KMS-11 (cell line): ENCODE results near the gene DCAF12.

Experiments
- H2AFZ ChIP-seq: fragments of 200-600 bp; sonication (generic); 2 replicates; pipeline ENCODE4 v1.6.1; 2016; ENCODE audit warnings: antibody characterized with exemption, mixed run types, low read depth
- H3K27ac ChIP-seq: fragments of 200-600 bp; sonication (generic); 2 replicates; pipeline ENCODE4 v1.6.1; 2016; ENCODE audit warnings: mild to moderate bottlenecking, mixed run types
- H3K27me3 ChIP-seq: fragments of 200-600 bp; sonication (generic); 2 replicates; pipeline ENCODE4 v1.6.1; 2017; ENCODE audit warnings: mild to moderate bottlenecking, low read depth, mixed run types, moderate library complexity; ENCODE audit not compliant: insufficient read depth
- H3K36me3 ChIP-seq: fragments of 200-600 bp; sonication (generic); 2 replicates; pipeline ENCODE4 v1.6.1; 2017; ENCODE audit warnings: mild to moderate bottlenecking, mixed run types; ENCODE audit not compliant: insufficient read depth
- H3K4me1 ChIP-seq: fragments of 200-600 bp; sonication (generic); 2 replicates; pipeline ENCODE4 v1.6.1; 2016; ENCODE audit warnings: mild to moderate bottlenecking, low read depth, mixed run types; ENCODE audit not compliant: poor library complexity, severe bottlenecking
- H3K4me2 ChIP-seq: fragments of 200-600 bp; sonication (generic); 2 replicates; pipeline ENCODE4 v1.7.0; 2016; ENCODE audit warnings: mild to moderate bottlenecking, mixed run types
- H3K4me3 ChIP-seq: fragments of 200-600 bp; sonication (generic); IDR thresholded peaks from 2 replicates; pipeline ENCODE4 v1.6.1; 2017; ENCODE audit warnings: low read depth, low read length, mixed read lengths; ENCODE audit not compliant: insufficient read depth
- H3K79me2 ChIP-seq: fragments of 200-600 bp; sonication (generic); 2 replicates; pipeline ENCODE4 v1.6.1; 2016; ENCODE audit warnings: low read depth, mixed run types; ENCODE audit not compliant: insufficient read depth
- H3K9ac ChIP-seq: fragments of 200-600 bp; sonication (generic); 2 replicates; pipeline ENCODE4 v1.6.1; 2016; ENCODE audit warnings: mild to moderate bottlenecking, mixed run types
- H4K20me1 ChIP-seq: fragments of 200-600 bp; sonication (generic); 2 replicates; pipeline ENCODE4 v1.6.1; 2016; ENCODE audit warnings: mild to moderate bottlenecking, mixed run types; ENCODE audit not compliant: insufficient read depth
- TF ChIP-seq, protein P1 (sequence below): fragments of 200-600 bp; sonication (generic); conservative IDR thresholded peaks from 2 replicates; pipeline ENCODE4 v1.6.1; 2017; ENCODE audit warnings: low read depth, mild to moderate bottlenecking, antibody characterized with exemption, low read length, moderate library complexity, mixed read lengths

Gene DCAF12

DNA sequence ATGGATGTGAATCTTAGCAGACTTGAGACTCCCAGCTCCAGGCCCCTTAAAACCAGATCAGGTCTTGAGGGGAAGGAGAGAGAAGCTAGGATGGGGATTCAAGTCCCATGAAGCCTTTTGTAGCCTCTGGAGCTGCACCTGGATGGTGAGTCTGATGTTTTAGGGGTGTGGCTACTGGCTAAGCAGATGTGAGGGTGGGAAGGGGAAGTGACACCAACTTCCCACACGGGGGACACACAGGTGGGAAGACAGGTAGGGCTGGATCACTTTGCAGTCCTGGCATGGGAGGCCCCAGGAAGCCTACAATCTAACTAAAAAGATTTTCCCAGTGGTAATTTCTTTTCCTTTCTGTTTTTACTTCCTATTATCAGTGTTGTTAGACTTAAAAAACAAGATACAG lies 39.1 kb downstream of the DCAF12 start:
- peaks cover 3% of the 10 kb centered on the region; the same call in 1 of the 2 replicates for H3K36me3 ChIP-seq
- H3K27me3 ChIP-seq: no peaks in the 10 kb centered on the region
- TF ChIP-seq, protein P1, sequence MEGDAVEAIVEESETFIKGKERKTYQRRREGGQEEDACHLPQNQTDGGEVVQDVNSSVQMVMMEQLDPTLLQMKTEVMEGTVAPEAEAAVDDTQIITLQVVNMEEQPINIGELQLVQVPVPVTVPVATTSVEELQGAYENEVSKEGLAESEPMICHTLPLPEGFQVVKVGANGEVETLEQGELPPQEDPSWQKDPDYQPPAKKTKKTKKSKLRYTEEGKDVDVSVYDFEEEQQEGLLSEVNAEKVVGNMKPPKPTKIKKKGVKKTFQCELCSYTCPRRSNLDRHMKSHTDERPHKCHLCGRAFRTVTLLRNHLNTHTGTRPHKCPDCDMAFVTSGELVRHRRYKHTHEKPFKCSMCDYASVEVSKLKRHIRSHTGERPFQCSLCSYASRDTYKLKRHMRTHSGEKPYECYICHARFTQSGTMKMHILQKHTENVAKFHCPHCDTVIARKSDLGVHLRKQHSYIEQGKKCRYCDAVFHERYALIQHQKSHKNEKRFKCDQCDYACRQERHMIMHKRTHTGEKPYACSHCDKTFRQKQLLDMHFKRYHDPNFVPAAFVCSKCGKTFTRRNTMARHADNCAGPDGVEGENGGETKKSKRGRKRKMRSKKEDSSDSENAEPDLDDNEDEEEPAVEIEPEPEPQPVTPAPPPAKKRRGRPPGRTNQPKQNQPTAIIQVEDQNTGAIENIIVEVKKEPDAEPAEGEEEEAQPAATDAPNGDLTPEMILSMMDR: no peak
- no peak overlapping the region for H3K4me3 ChIP-seq
- H3K9ac ChIP-seq: no peak overlapping the region
- H3K4me1 ChIP-seq: peaks cover 5% of the 10 kb centered on the region
- H3K79me2 ChIP-seq: no peaks in the 10 kb centered on the region
- no peak overlapping the region for H3K27ac ChIP-seq
- no peaks in the 10 kb centered on the region for H4K20me1 ChIP-seq
- no peak overlapping the region for H2AFZ ChIP-seq
- H3K4me2 ChIP-seq: no peak overlapping the region

DNA sequence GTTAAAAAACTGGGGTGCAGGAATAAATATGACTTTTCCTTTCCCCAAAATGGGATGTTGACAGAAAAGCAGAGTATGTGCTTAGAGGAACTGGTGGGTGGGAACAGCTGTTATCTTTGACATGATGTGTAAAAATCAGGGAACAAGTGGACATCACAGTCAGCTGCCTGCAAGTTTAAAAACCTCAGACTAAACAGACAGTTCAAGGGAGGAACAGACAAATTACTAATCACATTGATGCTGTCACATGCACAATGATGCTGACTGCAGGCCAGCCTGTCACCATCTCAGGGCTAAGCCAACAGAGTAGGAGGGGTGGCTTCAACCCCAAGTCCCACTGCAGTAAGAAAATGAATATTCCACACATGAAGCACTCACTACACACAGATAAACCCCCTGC lies 39.6 kb downstream of the DCAF12 start:
- H3K36me3 ChIP-seq: peaks cover 3% of the 10 kb centered on the region; the same call in 1 of the 2 replicates

DNA sequence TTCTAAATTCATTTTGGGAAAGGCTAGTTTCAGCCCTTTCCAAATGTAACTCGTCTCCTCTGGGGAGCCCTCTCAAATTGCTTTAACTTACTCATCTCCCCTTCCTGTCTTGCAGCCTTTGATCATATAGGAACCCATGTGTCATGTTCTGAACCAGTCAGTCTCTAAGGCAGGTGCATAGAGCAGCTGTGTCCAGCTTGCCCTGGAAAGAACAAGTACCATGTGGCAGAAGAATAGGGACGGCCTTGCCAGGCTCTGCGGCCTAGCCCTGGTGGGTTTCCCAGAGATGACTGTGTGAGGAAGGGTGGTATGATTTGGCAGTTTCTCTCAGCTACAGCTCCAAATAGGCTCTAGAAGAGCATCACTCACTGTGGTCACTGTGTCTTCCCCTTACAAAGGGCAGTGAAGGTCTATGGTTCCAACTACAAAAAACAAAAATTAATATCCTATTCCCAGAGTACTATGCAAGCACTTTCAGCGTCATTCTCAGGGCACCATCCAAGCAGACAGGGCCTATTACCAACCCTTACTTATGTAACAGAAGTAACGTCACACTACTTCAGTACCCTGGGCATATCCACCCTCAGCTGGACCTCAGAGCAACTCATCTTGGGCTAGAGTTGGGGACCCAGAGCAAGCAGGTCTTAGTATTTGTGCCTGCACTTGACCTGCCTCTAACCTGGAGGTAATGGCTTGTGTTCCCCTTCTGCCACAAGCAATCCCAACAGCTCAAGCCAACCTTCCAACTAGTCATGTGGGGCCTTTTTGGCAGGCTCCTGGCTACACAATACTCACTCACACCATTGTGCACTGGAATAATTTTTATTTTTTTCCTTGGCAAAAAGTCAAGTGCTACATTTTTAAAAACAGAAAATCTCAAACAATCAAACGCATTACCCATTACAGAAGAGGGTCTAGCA lies 40.7 kb downstream of the DCAF12 start:
- no peaks in the 10 kb centered on the region for H3K79me2 ChIP-seq
- no peak overlapping the region for H3K27ac ChIP-seq
- no peaks in the 10 kb centered on the region for H4K20me1 ChIP-seq
- no peaks in the 10 kb centered on the region for H3K4me1 ChIP-seq
- TF ChIP-seq, protein P1: no peak
- H3K27me3 ChIP-seq: no peaks in the 10 kb centered on the region
- H3K9ac ChIP-seq: no peak overlapping the region
- no peak overlapping the region for H2AFZ ChIP-seq
- no peak overlapping the region for H3K4me2 ChIP-seq
- H3K36me3 ChIP-seq: peaks cover 3% of the 10 kb centered on the region; the same call in 1 of the 2 replicates
- no peak overlapping the region for H3K4me3 ChIP-seq

More for the DNA sequence above, 39.6 kb downstream of the DCAF12 start:
- TF ChIP-seq, protein P1: no peak
- no peak overlapping the region for H3K4me3 ChIP-seq
- H2AFZ ChIP-seq: no peak overlapping the region
- no peaks in the 10 kb centered on the region for H3K27me3 ChIP-seq
- H3K9ac ChIP-seq: no peak overlapping the region
- no peak overlapping the region for H3K4me2 ChIP-seq
- no peaks in the 10 kb centered on the region for H3K79me2 ChIP-seq
- no peak overlapping the region for H3K27ac ChIP-seq
- H3K4me1 ChIP-seq: peaks cover under 1% of the 10 kb centered on the region
- no peaks in the 10 kb centered on the region for H4K20me1 ChIP-seq

DNA sequence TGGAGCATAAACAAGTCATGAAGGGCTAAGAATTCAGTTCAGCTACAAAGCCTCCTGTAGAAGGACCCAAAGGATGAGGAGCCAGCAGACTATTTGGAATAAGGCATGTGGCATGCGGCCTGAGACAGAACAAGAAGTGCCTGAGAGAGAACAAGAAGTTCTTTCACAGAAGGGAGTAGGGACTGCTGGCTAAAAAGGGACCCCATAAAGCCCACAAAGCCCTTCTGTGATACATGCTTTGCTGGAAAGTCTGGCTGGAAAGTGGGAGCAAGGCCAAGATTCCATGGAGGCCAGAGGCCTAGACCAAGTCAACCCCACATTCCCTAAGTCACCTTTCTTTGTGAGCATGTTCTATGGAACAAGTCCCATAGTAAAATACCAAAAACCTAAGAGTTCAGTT lies 41.9 kb downstream of the DCAF12 start:
- H3K27ac ChIP-seq: no peak overlapping the region
- H3K9ac ChIP-seq: no peak overlapping the region
- no peaks in the 10 kb centered on the region for H4K20me1 ChIP-seq
- TF ChIP-seq, protein P1: no peak
- H3K27me3 ChIP-seq: no peaks in the 10 kb centered on the region
- H3K4me3 ChIP-seq: no peak overlapping the region
- no peak overlapping the region for H2AFZ ChIP-seq
- H3K79me2 ChIP-seq: no peaks in the 10 kb centered on the region
- H3K4me2 ChIP-seq: no peak overlapping the region
- peaks cover 3% of the 10 kb centered on the region; the same call in 1 of the 2 replicates for H3K36me3 ChIP-seq
- H3K4me1 ChIP-seq: no peaks in the 10 kb centered on the region
